Nephron (organoid): ENCODE measurements around the gene CHD9.

Experiments used
- H3K27ac Mint-ChIP-seq, 3 experiments: 2 replicates each; pipeline ENCODE4 v1.8.0; 2020; ENCODE audit warnings: mixed read lengths in 3 of 3, mild to moderate bottlenecking in 2 of 3, moderate library complexity in 1 of 3
- H3K27me3 Mint-ChIP-seq: 2 replicates; pipeline ENCODE4 v1.8.0; 2021; ENCODE audit warnings: low read depth, mild to moderate bottlenecking, moderate library complexity, mixed read lengths
- H3K36me3 Mint-ChIP-seq: 2 replicates; pipeline ENCODE4 v1.8.0; 2020; ENCODE audit warnings: low read depth, mixed read lengths
- H3K4me1 Mint-ChIP-seq: 2 replicates; pipeline ENCODE4 v1.8.0; 2020; ENCODE audit warnings: mixed read lengths
- H3K4me3 Mint-ChIP-seq, 3 experiments: 2 replicates each; pipeline ENCODE4 v1.8.0; 2020; ENCODE audit warnings: mild to moderate bottlenecking in 3 of 3, mixed read lengths in 3 of 3, moderate library complexity in 2 of 3
- H3K9me3 Mint-ChIP-seq: 2 replicates; pipeline ENCODE4 v1.8.0; 2020; ENCODE audit warnings: mixed read lengths
- CTCF ChIP-seq, 3 experiments: fragments of 200-600 bp; sonication (generic); IDR thresholded peaks; one replicate each; pipeline ENCODE4 v1.5.0; 2021; ENCODE audit warnings: antibody characterized with exemption in 3 of 3; ENCODE audit not compliant: unreplicated experiment in 3 of 3

Gene CHD9

GRCh38 chr16:53082509-53082908 lies 27.7 kb downstream of the CHD9 start:
- Mint-ChIP-seq H3K9me3 (no peaks in the 10 kb centered on the region), H3K27me3 (no peaks in the 10 kb centered on the region), H3K36me3 (peaks cover 8% of the 10 kb centered on the region), H3K27ac (peak overlapping the region; percentile 51 to 100 (median 77)), H3K4me3 (no peak overlapping the region), H3K4me1 (peaks cover 94% of the 10 kb centered on the region)
- TF ChIP-seq CTCF (IDR thresholded peaks at IDR 0.05; ENCODE audit: unreplicated experiment in 3 of 3), result no peak

- peaks cover 6% of the 10 kb centered on the region for H3K36me3 Mint-ChIP-seq
- H3K4me1 Mint-ChIP-seq, result peaks cover 89% of the 10 kb centered on the region
- H3K27me3 Mint-ChIP-seq, result no peaks in the 10 kb centered on the region
- peak overlapping the region; percentile 51 to 100 (median 77) for H3K27ac Mint-ChIP-seq
- no peaks in the 10 kb centered on the region for H3K9me3 Mint-ChIP-seq
- no peak overlapping the region for H3K4me3 Mint-ChIP-seq
- no peak for TF ChIP-seq CTCF (IDR thresholded peaks at IDR 0.05; ENCODE audit: unreplicated experiment in 3 of 3)
These were observed 28.3 kb downstream of the CHD9 start for GRCh38 chr16:53083119-53083518.

GRCh38 chr16:53084141-53084541 lies 29.4 kb downstream of the CHD9 start:
- Mint-ChIP-seq H3K4me3 (peak overlapping the region in 1 of 3 experiments; percentile 2), H3K9me3 (no peaks in the 10 kb centered on the region), H3K27ac (peak overlapping the region; percentile 95 to 100 (median 96)), H3K27me3 (no peaks in the 10 kb centered on the region), H3K4me1 (peaks cover 79% of the 10 kb centered on the region), H3K36me3 (no peaks in the 10 kb centered on the region)
- no peak for TF ChIP-seq CTCF (IDR thresholded peaks at IDR 0.05; ENCODE audit: unreplicated experiment in 3 of 3)

GRCh38 chr16:53084746-53085334 lies 30.0 kb downstream of the CHD9 start:
- Mint-ChIP-seq H3K27me3 (no peaks in the 10 kb centered on the region), H3K9me3 (no peaks in the 10 kb centered on the region), H3K36me3 (no peaks in the 10 kb centered on the region), H3K27ac (peak overlapping the region; percentile 95 to 100 (median 96)), H3K4me3 (no peak overlapping the region), H3K4me1 (peaks cover 79% of the 10 kb centered on the region)
- TF ChIP-seq CTCF (IDR thresholded peaks at IDR 0.05; ENCODE audit: unreplicated experiment in 3 of 3), result no peak

GRCh38 chr16:53085369-53085843 lies 30.6 kb downstream of the CHD9 start:
- H3K4me3 Mint-ChIP-seq, result peak overlapping the region; percentile 2 to 45 (median 24)
- TF ChIP-seq CTCF (IDR thresholded peaks at IDR 0.05; ENCODE audit: unreplicated experiment in 3 of 3), result no peak
- H3K27ac Mint-ChIP-seq, result peak overlapping the region; percentile 95 to 100 (median 96)
- peaks cover 79% of the 10 kb centered on the region for H3K4me1 Mint-ChIP-seq
- no peaks in the 10 kb centered on the region for H3K36me3 Mint-ChIP-seq
- H3K9me3 Mint-ChIP-seq, result no peaks in the 10 kb centered on the region
- no peaks in the 10 kb centered on the region for H3K27me3 Mint-ChIP-seq

- Mint-ChIP-seq H3K27me3 (no peaks in the 10 kb centered on the region), H3K4me3 (peak overlapping the region; percentile 10 to 45 (median 24)), H3K4me1 (peaks cover 79% of the 10 kb centered on the region), H3K36me3 (no peaks in the 10 kb centered on the region), H3K27ac (peak overlapping the region; percentile 95 to 100 (median 96)), H3K9me3 (no peaks in the 10 kb centered on the region)
- no peak for TF ChIP-seq CTCF (IDR thresholded peaks at IDR 0.05; ENCODE audit: unreplicated experiment in 3 of 3)
These were observed 31.2 kb downstream of the CHD9 start for GRCh38 chr16:53085931-53086421.
